ENCODE results near the gene ATAT1.

DNA sequence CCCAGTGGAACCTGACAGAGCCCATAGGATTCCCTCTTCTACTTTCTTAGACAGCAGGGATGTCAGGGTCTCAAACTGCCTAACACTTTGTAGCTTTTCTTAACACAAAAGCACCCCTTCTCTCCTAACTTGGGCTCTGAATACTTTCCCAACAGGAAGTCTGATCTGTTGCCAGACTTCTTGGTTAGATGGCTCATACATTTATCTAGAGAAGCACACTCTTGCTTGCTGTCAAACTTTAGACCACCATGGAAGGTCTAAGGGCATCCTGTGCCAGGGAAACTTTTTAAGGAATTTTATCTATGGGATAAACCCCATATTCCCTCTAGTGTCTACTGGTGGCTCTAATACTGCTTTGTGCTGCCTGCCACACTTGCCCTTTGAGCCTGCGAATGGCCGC lies 17.0 kb downstream of the ATAT1 start:
- no peak for TF ChIP-seq EZH2 (IDR thresholded peaks at IDR 0.05)
- no peak for TF ChIP-seq POLR2AphosphoS5 (IDR thresholded peaks at IDR 0.05; ENCODE audit: borderline replicate concordance, low read depth, low read length)
